K562 (cell line): Measurements from ENCODE around the gene TAF1L. TPM values are rescaled to one million over a fixed set of nuclear protein-coding genes. Genes with fewer than 3 reads are reported as not detected.

Experiments used
- ATAC-seq: fragments of 200-7000 bp; cut with Tn5 transposase; 3 replicates; pipeline ENCODE4 v1.9.1; 2020; ENCODE audit warnings: moderate library complexity
- BruUV-seq: library from RNA; stranded (reverse); fragments of 400-500 nt; replicated peaks from 2 replicates; lab custom pipeline; 2021; lab: Mats Ljungman, UMichigan
- CTCF ChIA-PET: fragments of 300-600 bp; formaldehyde crosslinking; extraction: SDS; loops from one replicate; lab custom pipeline; 2021; ENCODE audit warnings: low intra/inter-chr PET ratio; lab: Yijun Ruan, JAX
- POLR2A ChIA-PET: fragments of 300-600, 350-650 bp; sonication (Branson Sonifier 250); formaldehyde crosslinking; extraction: SDS; loops from one replicate; lab custom pipeline; 2021; ENCODE audit warnings: antibody characterized with exemption, inconsistent platforms; lab: Yijun Ruan, JAX
- DNase-seq, 4 experiments: peaks; one replicate each; pipeline versions ENCODE4 v3.0.0 to v3.0.0-alpha.2; 2011 to 2018; ENCODE audit warnings: low spot score in 3 of 4, mixed read lengths in 3 of 4; ENCODE audit errors: extremely low read depth in 1 of 4
- FAIRE-seq: peaks from 2 replicates; lab custom pipeline; 2011; peaks lifted over from hg19 to GRCh38; lab: Jason Lieb, UNC
- H2AFZ ChIP-seq: 2 replicates; pipeline ENCODE4 v1.6.0; 2011; ENCODE audit warnings: low read depth, low read length, control low read depth, inconsistent platforms
- H3K27ac ChIP-seq: fragments of 200-600 bp; 3 replicates; pipeline ENCODE4 v1.8.0; 2011; ENCODE audit warnings: low read depth, mild to moderate bottlenecking, control low read depth, inconsistent platforms, low read length, moderate library complexity, mixed read lengths; ENCODE audit errors: extremely low read depth
- H3K27me3 ChIP-seq, 2 experiments: fragments of 300-600 bp in 1 of 2; 2 replicates in 1 of 2; 3 replicates in 1 of 2; pipeline versions ENCODE4 v1.6.0 to v1.8.0; 2011; ENCODE audit warnings: inconsistent platforms in 2 of 2, low read length in 2 of 2, mild to moderate bottlenecking in 1 of 2, mixed read lengths in 1 of 2, moderate library complexity in 1 of 2; ENCODE audit not compliant: control insufficient read depth in 2 of 2, insufficient read depth in 2 of 2
- H3K36me3 ChIP-seq: fragments of 300-600 bp; 3 replicates; pipeline ENCODE4 v1.8.0; 2011; ENCODE audit warnings: mild to moderate bottlenecking, low read length, inconsistent platforms; ENCODE audit not compliant: control insufficient read depth, insufficient read depth
- H3K4me1 ChIP-seq, 2 experiments: fragments of 200-600 bp in 1 of 2; replicated peaks in 1 of 2; 2 replicates in 1 of 2; 3 replicates in 1 of 2; pipeline versions ENCODE4 v1.5.1 to v1.8.0; 2011; ENCODE audit warnings: inconsistent platforms in 2 of 2, low read length in 2 of 2, mild to moderate bottlenecking in 1 of 2, mixed read lengths in 1 of 2, moderate library complexity in 1 of 2; ENCODE audit not compliant: control insufficient read depth in 2 of 2, insufficient read depth in 2 of 2
- H3K4me2 ChIP-seq: 2 replicates; pipeline ENCODE4 v1.6.1; 2011; ENCODE audit warnings: low read length, control low read depth, inconsistent platforms, mixed read lengths; ENCODE audit not compliant: insufficient read depth
- H3K4me3 ChIP-seq: fragments of 200-600 bp; sonication (generic), shearing (Covaris generic); 2 replicates; pipeline ENCODE4 v1.5.1; 2016; ENCODE audit warnings: control low read depth, inconsistent platforms
- H3K79me2 ChIP-seq: fragments of 200-600 bp; 3 replicates; pipeline ENCODE4 v1.8.0; 2011; ENCODE audit warnings: low read length, inconsistent platforms; ENCODE audit not compliant: control insufficient read depth, insufficient read depth
- H3K9ac ChIP-seq, 2 experiments: 2 replicates each; pipeline versions ENCODE4 v1.6.0 to v1.6.1; 2011; ENCODE audit warnings: low read depth in 2 of 2, low read length in 2 of 2, control low read depth in 1 of 2, inconsistent platforms in 1 of 2, mild to moderate bottlenecking in 1 of 2, mixed read lengths in 1 of 2; ENCODE audit not compliant: insufficient read depth in 1 of 2
- H3K9me1 ChIP-seq: one replicate; pipeline ENCODE4 v1.6.0; 2011; ENCODE audit warnings: inconsistent platforms, mild to moderate bottlenecking, low read length, moderate library complexity; ENCODE audit not compliant: control insufficient read depth, insufficient read depth
- H3K9me3 ChIP-seq: replicated peaks from 2 replicates; pipeline ENCODE4 v1.5.1; 2011; ENCODE audit warnings: low read depth, low read length, inconsistent platforms; ENCODE audit not compliant: control insufficient read depth, insufficient read depth
- H4K20me1 ChIP-seq: replicated peaks from 2 replicates; pipeline ENCODE4 v1.6.1; 2011; ENCODE audit warnings: low read length, inconsistent platforms, mixed read lengths; ENCODE audit not compliant: control insufficient read depth, insufficient read depth
- BDP1 ChIP-seq: IDR thresholded peaks from 3 replicates; pipeline ENCODE4 v1.6.1; 2011; ENCODE audit not compliant: insufficient read length, insufficient read depth
- KAT7 ChIP-seq: sonication (generic); formaldehyde crosslinking; IDR thresholded peaks from 2 replicates; pipeline ENCODE4 v1.8.0; 2022; ENCODE audit warnings: missing genetic modification reagents, mild to moderate bottlenecking, borderline replicate concordance
- NUFIP1 ChIP-seq: fragments of 450-650 bp; IDR thresholded peaks from 2 replicates; pipeline ENCODE4 v1.6.1; 2018; ENCODE audit not compliant: partially characterized antibody
- PHTF2 ChIP-seq: fragments of 250-450 bp; sonication (Bioruptor Pico); IDR thresholded peaks from 2 replicates; pipeline ENCODE4 v1.5.0; 2021; ENCODE audit warnings: mild to moderate bottlenecking
- POLR2G ChIP-seq: fragments of 200-400 bp; formaldehyde crosslinking; IDR thresholded peaks from 2 replicates; pipeline ENCODE4 v1.6.1; 2017; ENCODE audit warnings: low read depth, mild to moderate bottlenecking, antibody characterized with exemption, low read length, moderate library complexity
- POLR3G ChIP-seq: IDR thresholded peaks from 2 replicates; pipeline ENCODE4 v1.6.1; 2011; ENCODE audit not compliant: insufficient read length, insufficient replicate concordance; ENCODE audit errors: extremely low read depth
- ZNF57 ChIP-seq: fragments of 450-650 bp; formaldehyde crosslinking; IDR thresholded peaks from 2 replicates; pipeline ENCODE4 v1.4.0; 2020; ENCODE audit warnings: mild to moderate bottlenecking, moderate library complexity
- in situ Hi-C: fragments of 300-500 bp; cut with MboI; formaldehyde crosslinking; loops from 4 replicates; pipeline ENCODE4 v1.15.0; 2018; ENCODE audit warnings: inconsistent platforms, mixed read lengths
- intact Hi-C: fragments of 100-400 bp; cut with micrococcal nuclease; formaldehyde crosslinking; loops from 2 replicates; pipeline ENCODE4 v1.14.2; 2022
- polyA plus RNA-seq, 8 experiments: library from polyadenylated mRNA; depleted of rRNA in 4 of 8; stranded (reverse) in 5 of 8; unstranded in 3 of 8; fragments of >200 nt; fragmentation: Nextera tagmentation in 2 of 8; fragmentation: Illumina TruSeq in 1 of 8; extraction: Ambion mirVana in 2 of 8; extraction: Trizol in 1 of 8; gene quantifications; 2 replicates each; pipeline versions ENCODE4 v1.2.1 to v1.2.3, GENCODE V29; 2011 to 2014; ENCODE audit warnings: inconsistent platforms in 1 of 8, missing spikeins in 1 of 8
- total RNA-seq, 7 experiments: library from RNA; depleted of rRNA in 6 of 7; stranded (reverse); fragments of >200 nt in 6 of 7; fragmentation: Illumina TruSeq in 2 of 7; extraction: Trizol in 2 of 7; gene quantifications; 2 replicates each; pipeline versions ENCODE4 v1.2.1 to v1.2.3, GENCODE V29; 2011 to 2021; ENCODE audit warnings: low replicate concordance in 1 of 7

Gene TAF1L
- total and polyA plus RNA-seq, 9 of the 15 experiments (the other 6 are each of a cell fraction or from before 2014, with no cell fraction given) = 0.01 to 0.04 (median 0.03) TPM; not detected in 3

GRCh38 chr9:32596936-32597335, 38.5 kb downstream of the TAF1L start:
- no peak for TF ChIP-seq POLR2G
- no peak for TF ChIP-seq PHTF2 (CRISPR knock-in tag)
- TF ChIP-seq ZNF57 = no peak
- no peak for TF ChIP-seq NUFIP1
- no peak for TF ChIP-seq KAT7 (CRISPR knock-in tag)
- no peak for TF ChIP-seq BDP1
- TF ChIP-seq POLR3G = no peak
- Histone ChIP-seq H2AFZ (no peak overlapping the region), H3K9ac (no peak overlapping the region), H3K9me1 (no peaks in the 10 kb centered on the region), H3K36me3 (no peaks in the 10 kb centered on the region), H3K27ac (no peak overlapping the region), H3K4me1 (no peaks in the 10 kb centered on the region), H3K4me2 (no peak overlapping the region), H3K79me2 (no peaks in the 10 kb centered on the region), H4K20me1 (no peaks in the 10 kb centered on the region), H3K27me3 (no peaks in the 10 kb centered on the region), H3K4me3 (no peak overlapping the region), H3K9me3 (no peaks in the 10 kb centered on the region)
- CTCF ChIA-PET = no interaction called here
- in situ Hi-C loops = no loop called here
- ATAC-seq (no peak), DNase-seq (no peak), FAIRE-seq (no peak)
- no TSS peak for BruUV-seq
- intact Hi-C loops = no loop called here
- POLR2A ChIA-PET = no interaction called here
